ENCODE data around the gene AHRR. TPM values are rescaled to one million over a fixed set of nuclear protein-coding genes. Genes with fewer than 3 reads are reported as not detected.
A peak's percentile ranks its signal among the peaks of the same experiment; 100 is the strongest.
"Not testable (repeated sequence)": the region's sequence is repeated elsewhere in the genome, so short reads cannot be mapped to it uniquely, and the experiment has no call there.

Gene AHRR
- total and polyA plus RNA-seq, 2 of the 4 experiments (the other 2 are of a cell fraction) = 15.6 to 37.1 TPM

DNA sequence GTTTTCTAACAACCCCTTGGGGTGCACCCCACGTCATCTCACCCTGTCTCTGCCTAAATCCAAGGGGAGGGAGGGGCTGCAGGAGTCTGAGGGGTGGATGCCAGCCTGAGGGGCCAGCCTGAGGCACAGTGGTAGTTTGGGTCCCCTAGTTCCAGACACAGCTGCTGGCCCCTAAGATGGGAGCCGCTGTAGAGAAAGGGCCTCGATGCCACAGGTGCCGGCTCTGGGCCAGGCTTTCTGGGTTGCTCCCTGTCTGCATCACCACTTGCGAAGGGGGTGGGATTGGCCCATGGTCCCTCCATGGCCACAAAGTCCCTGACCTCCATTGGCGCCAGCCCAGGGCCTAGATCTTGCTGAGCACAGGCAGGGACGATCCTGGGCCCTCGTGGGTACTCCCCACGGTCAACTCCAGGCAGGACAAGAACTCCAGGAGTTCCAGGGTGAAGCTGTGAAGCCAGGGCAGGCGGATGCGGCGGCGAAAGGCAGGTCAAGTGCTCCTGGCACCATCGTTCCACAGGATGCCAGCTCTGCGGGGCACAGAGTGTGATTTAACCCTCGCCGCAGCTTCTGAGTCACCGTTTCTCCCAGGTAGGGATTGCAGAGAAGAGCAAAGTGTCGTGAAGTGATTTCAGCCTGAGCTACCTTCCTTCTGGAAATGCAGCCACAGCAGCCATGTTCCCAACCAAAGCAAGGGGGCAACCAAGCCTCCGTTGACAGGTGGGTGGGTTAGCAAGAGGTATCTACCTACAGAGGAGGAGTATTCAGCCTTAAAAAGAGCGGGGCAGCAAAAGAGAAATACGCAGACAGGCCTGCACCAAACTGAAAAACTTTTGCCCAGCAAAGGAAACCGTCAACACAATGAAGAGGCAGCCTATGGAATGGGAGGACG is 79.9 kb downstream of the AHRR start:
- Histone ChIP-seq H4K5ac (ENCODE audit: low read depth, low read length) (peak overlapping the region; percentile 95), H4K91ac (ENCODE audit: insufficient read depth, low read depth, low read length) (peak overlapping the region; percentile 100), H3K18ac (ENCODE audit: low read depth, low read length) (peak overlapping the region; percentile 93), H3K56ac (ENCODE audit: extremely low read depth, insufficient read depth, low read length) (peak overlapping the region; percentile 97), H3K4ac (ENCODE audit: low read depth, low read length) (peak overlapping the region; percentile 100), H3K9me3 (ENCODE audit: control insufficient read depth, insufficient read depth, low read length) (no peaks in the 10 kb centered on the region), H4K8ac (ENCODE audit: low read depth in 2 of 2, low read length in 2 of 2) (peak overlapping the region; percentile 96 to 97), H3K4me1 (ENCODE audit: control insufficient read depth, insufficient read depth, low read length) (peaks cover 34% of the 10 kb centered on the region), H3K4me2 (ENCODE audit: low read depth, low read length) (no peak overlapping the region), H3K9ac (ENCODE audit: low read depth, low read length) (peak overlapping the region; percentile 44), H3K4me3 (ENCODE audit: insufficient read depth, low read depth, low read length) (no peak overlapping the region), H2BK15ac (ENCODE audit: low read depth, low read length) (peak overlapping the region; percentile 94; the same call in 2 of the 3 replicates), H2BK20ac (ENCODE audit: low read depth, low read length) (peak overlapping the region; percentile 96), H3K23ac (ENCODE audit: low read depth, low read length) (peak overlapping the region; percentile 95), H2AFZ (replicated peaks; ENCODE audit: low read length, poor library complexity) (peak overlapping the region; percentile 63), H3K36me3 (ENCODE audit: control insufficient read depth, insufficient read depth, low read length) (peaks cover 26% of the 10 kb centered on the region), H3K27me3 (ENCODE audit: control insufficient read depth, insufficient read depth, low read length) (no peaks in the 10 kb centered on the region), H2BK5ac (ENCODE audit: low read depth, low read length, poor library complexity, severe bottlenecking) (peak overlapping the region; percentile 100), H2BK120ac (ENCODE audit: low read depth, low read length) (peak overlapping the region; percentile 99), H4K20me1 (ENCODE audit: insufficient read depth, low read length) (no peaks in the 10 kb centered on the region; the same call in 1 of the 2 replicates), H3K79me1 (ENCODE audit: low read depth in 1 of 2, low read length in 2 of 2) (peaks cover 47 to 68% of the 10 kb centered on the region in 2 experiments), H2AK5ac (ENCODE audit: low read depth, low read length) (peak overlapping the region; percentile 99), H3K14ac (replicated peaks; ENCODE audit: low read depth, low read length) (peak overlapping the region; percentile 97), H3K27ac (ENCODE audit: insufficient read depth, low read length) (peak overlapping the region; percentile 99), H2AK9ac (replicated peaks; ENCODE audit: low read depth, low read length, poor library complexity) (peak overlapping the region; percentile 97), H3K9me1 (ENCODE audit: insufficient read depth, low read length) (peaks cover 35% of the 10 kb centered on the region)
- ChIA-PET POLR2A (ENCODE audit: unreplicated experiment) (no interaction called here), CTCF (no interaction called here)
- intact Hi-C loops (cut with micrococcal nuclease) = no loop called here
- 95% methylated on average over 7 of the region's 24 CpGs; no CpG with 5 or more reads in 1 of the 2 experiments for WGBS, 2 experiments (ENCODE audit: extremely low coverage in 2 of 2, insufficient read length in 1 of 2)
- TF ChIP-seq FOS (IDR thresholded peaks at IDR 0.05; ENCODE audit: low read depth, low read length) = no peak
- TF ChIP-seq NFE2L2 (IDR thresholded peaks at IDR 0.05; ENCODE audit: low read depth, low read length) = no peak
- no peak for TF ChIP-seq SMC3 (IDR thresholded peaks at IDR 0.05; ENCODE audit: low read depth, low read length)
- TF ChIP-seq RFX5 (IDR thresholded peaks at IDR 0.05; ENCODE audit: low read depth, low read length) = no peak
- no peak for TF ChIP-seq MAFK (IDR thresholded peaks at IDR 0.05; ENCODE audit: low read depth, low read length)
- TF ChIP-seq POLR2A (IDR thresholded peaks at IDR 0.05; ENCODE audit: low read depth, low read length) = no peak
- no peak for TF ChIP-seq CEBPB (IDR thresholded peaks at IDR 0.05; ENCODE audit: low read depth, low read length)
- no peak for TF ChIP-seq RCOR1 (IDR thresholded peaks at IDR 0.05; ENCODE audit: insufficient replicate concordance, low read length)
- BruUV-seq (replicated peaks) = no TSS peak
- no peak for DNase-seq
- in situ Hi-C loops (cut with MboI; ENCODE audit: low sequenced_read_pairs) = no loop called here
- no peak for ATAC-seq (ENCODE audit: low read depth)
- dilution Hi-C loops (cut with HindIII; ENCODE audit: low sequenced_read_pairs, unreplicated experiment) = no loop called here

DNA sequence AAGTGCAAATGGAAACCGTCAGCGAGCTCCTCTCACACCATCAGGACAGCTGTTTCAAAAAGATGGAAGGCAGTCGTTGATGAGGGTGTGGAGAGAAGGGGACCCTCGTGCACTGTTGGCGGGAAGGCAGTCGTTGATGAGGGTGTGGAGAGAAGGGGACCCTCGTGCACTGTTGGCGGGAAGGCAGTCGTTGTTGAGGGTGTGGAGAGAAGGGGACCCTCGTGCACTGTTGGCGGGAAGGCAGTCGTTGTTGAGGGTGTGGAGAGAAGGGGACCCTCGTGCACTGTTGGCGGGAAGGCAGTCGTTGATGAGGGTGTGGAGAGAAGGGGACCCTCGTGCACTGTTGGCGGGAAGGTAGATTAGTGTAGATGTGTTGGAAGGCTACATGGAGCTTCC is 80.7 kb downstream of the AHRR start:
- H3K4me3 ChIP-seq (ENCODE audit: insufficient read depth, low read depth, low read length); H3K27ac ChIP-seq (ENCODE audit: insufficient read depth, low read length); DNase-seq; H2AK9ac ChIP-seq (replicated peaks; ENCODE audit: low read depth, low read length, poor library complexity); POLR2A ChIA-PET (ENCODE audit: unreplicated experiment); H3K18ac ChIP-seq (ENCODE audit: low read depth, low read length); dilution Hi-C loops (cut with HindIII; ENCODE audit: low sequenced_read_pairs, unreplicated experiment); ATAC-seq (ENCODE audit: low read depth); H3K23ac ChIP-seq (ENCODE audit: low read depth, low read length); H3K4me2 ChIP-seq (ENCODE audit: low read depth, low read length); BruUV-seq (replicated peaks); H3K56ac ChIP-seq (ENCODE audit: extremely low read depth, insufficient read depth, low read length); intact Hi-C loops (cut with micrococcal nuclease); in situ Hi-C loops (cut with MboI; ENCODE audit: low sequenced_read_pairs); H4K20me1 ChIP-seq (ENCODE audit: insufficient read depth, low read length); H3K9me3 ChIP-seq (ENCODE audit: control insufficient read depth, insufficient read depth, low read length); H4K5ac ChIP-seq (ENCODE audit: low read depth, low read length); H2AFZ ChIP-seq (replicated peaks; ENCODE audit: low read length, poor library complexity); CTCF ChIA-PET; H3K27me3 ChIP-seq (ENCODE audit: control insufficient read depth, insufficient read depth, low read length); H3K9ac ChIP-seq (ENCODE audit: low read depth, low read length): not testable (repeated sequence)
- H2BK5ac ChIP-seq (ENCODE audit: low read depth, low read length, poor library complexity, severe bottlenecking) = peak overlapping the region; percentile 5
- H2BK15ac ChIP-seq (ENCODE audit: low read depth, low read length) = peak overlapping the region; percentile 94; the same call in 2 of the 3 replicates
- H3K79me1 ChIP-seq (ENCODE audit: low read depth in 1 of 2, low read length in 2 of 2) = peaks cover 47 to 71% of the 10 kb centered on the region in 2 experiments
- H3K14ac ChIP-seq (replicated peaks; ENCODE audit: low read depth, low read length) = peak overlapping the region; percentile 65
- H4K8ac ChIP-seq (ENCODE audit: low read depth in 2 of 2, low read length in 2 of 2) = peak overlapping the region; percentile 96 to 97
- H2BK120ac ChIP-seq (ENCODE audit: low read depth, low read length) = peak overlapping the region; percentile 99
- H4K91ac ChIP-seq (ENCODE audit: insufficient read depth, low read depth, low read length) = peak overlapping the region; percentile 100; the same call in 1 of the 2 replicates
- H3K9me1 ChIP-seq (ENCODE audit: insufficient read depth, low read length) = peaks cover 35% of the 10 kb centered on the region
- H3K4me1 ChIP-seq (ENCODE audit: control insufficient read depth, insufficient read depth, low read length) = peaks cover 38% of the 10 kb centered on the region
- H3K36me3 ChIP-seq (ENCODE audit: control insufficient read depth, insufficient read depth, low read length) = peaks cover 26% of the 10 kb centered on the region
- H2BK20ac ChIP-seq (ENCODE audit: low read depth, low read length) = peak overlapping the region; percentile 96
- H2AK5ac ChIP-seq (ENCODE audit: low read depth, low read length) = peak overlapping the region; percentile 99
- 100% methylated on average over 1 of the region's 17 CpGs; no CpG with 5 or more reads in 1 of the 2 experiments for WGBS, 2 experiments (ENCODE audit: extremely low coverage in 2 of 2, insufficient read length in 1 of 2)
- H3K4ac ChIP-seq (ENCODE audit: low read depth, low read length) = peak overlapping the region; percentile 100
